Measurements from ENCODE around the gene WDR31.
"Not testable (repeated sequence)": the region's sequence is repeated elsewhere in the genome, so short reads cannot be mapped to it uniquely, and the experiment has no call there.

Gene WDR31

GRCh38 chr9:113340011-113340699 lies at the start of gene WDR31:
WDR31 (minus strand) TSS chr9:113340275; CDS start chr9:113332022, 8,253 bp downstream.
- H3K27me3 Mint-ChIP-seq (ENCODE audit: low read depth) = no peaks in the 10 kb centered on the region
- peak within 1 kb of the TSS; percentile 86 for H3K4me3 Mint-ChIP-seq
- H3K36me3 Mint-ChIP-seq (ENCODE audit: low read depth) = no peaks in the 10 kb centered on the region
- H3K27ac Mint-ChIP-seq = peak within 1 kb of the TSS; percentile 86
- peaks cover 46% of the 10 kb centered on the region for H3K4me1 Mint-ChIP-seq (ENCODE audit: low read depth)
- peaks cover 3% of the 10 kb centered on the region for H3K9me3 Mint-ChIP-seq

- Mint-ChIP-seq H3K4me3 (no peak overlapping the region), H3K27me3 (ENCODE audit: low read depth) (no peaks in the 10 kb centered on the region), H3K9me3 (no peaks in the 10 kb centered on the region), H3K36me3 (ENCODE audit: low read depth) (peaks cover 13% of the 10 kb centered on the region), H3K4me1 (ENCODE audit: low read depth) (no peaks in the 10 kb centered on the region), H3K27ac (no peak overlapping the region)
Measured at GRCh38 chr9:113389451-113389850, 49.4 kb upstream of the WDR31 start.

DNA sequence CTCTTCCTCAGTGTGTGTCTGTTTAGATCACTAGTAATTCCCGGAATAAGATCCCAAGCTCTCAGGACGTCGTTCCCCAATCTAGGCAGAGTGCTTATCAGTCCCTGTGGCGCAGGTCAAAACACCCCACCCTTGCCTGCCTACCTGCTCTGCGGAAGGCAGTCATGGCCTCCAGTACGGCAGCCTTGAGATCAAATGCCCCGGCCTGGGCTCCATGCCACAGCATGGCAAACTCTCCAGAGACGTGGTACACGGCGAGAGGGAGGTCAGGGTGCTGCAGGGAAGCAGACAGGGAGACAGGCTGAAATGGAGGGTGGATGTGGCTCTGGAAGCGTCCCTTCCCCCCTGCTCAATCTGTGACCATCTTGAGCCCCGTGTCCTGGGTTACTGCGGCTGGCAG lies 48.8 kb upstream of the WDR31 start:
- no peaks in the 10 kb centered on the region for H3K4me1 Mint-ChIP-seq (ENCODE audit: low read depth)
- H3K4me3 Mint-ChIP-seq = no peak overlapping the region
- H3K36me3 Mint-ChIP-seq (ENCODE audit: low read depth) = peaks cover 13% of the 10 kb centered on the region
- no peak overlapping the region for H3K27ac Mint-ChIP-seq
- no peaks in the 10 kb centered on the region for H3K27me3 Mint-ChIP-seq (ENCODE audit: low read depth)
- H3K9me3 Mint-ChIP-seq = no peaks in the 10 kb centered on the region

GRCh38 chr9:113387560-113388230 lies 47.6 kb upstream of the WDR31 start:
- no peaks in the 10 kb centered on the region for H3K4me1 Mint-ChIP-seq (ENCODE audit: low read depth)
- H3K27me3 Mint-ChIP-seq (ENCODE audit: low read depth) = no peaks in the 10 kb centered on the region
- H3K27ac Mint-ChIP-seq = no peak overlapping the region
- peaks cover 13% of the 10 kb centered on the region for H3K36me3 Mint-ChIP-seq (ENCODE audit: low read depth)
- no peaks in the 10 kb centered on the region for H3K9me3 Mint-ChIP-seq
- no peak overlapping the region for H3K4me3 Mint-ChIP-seq

DNA sequence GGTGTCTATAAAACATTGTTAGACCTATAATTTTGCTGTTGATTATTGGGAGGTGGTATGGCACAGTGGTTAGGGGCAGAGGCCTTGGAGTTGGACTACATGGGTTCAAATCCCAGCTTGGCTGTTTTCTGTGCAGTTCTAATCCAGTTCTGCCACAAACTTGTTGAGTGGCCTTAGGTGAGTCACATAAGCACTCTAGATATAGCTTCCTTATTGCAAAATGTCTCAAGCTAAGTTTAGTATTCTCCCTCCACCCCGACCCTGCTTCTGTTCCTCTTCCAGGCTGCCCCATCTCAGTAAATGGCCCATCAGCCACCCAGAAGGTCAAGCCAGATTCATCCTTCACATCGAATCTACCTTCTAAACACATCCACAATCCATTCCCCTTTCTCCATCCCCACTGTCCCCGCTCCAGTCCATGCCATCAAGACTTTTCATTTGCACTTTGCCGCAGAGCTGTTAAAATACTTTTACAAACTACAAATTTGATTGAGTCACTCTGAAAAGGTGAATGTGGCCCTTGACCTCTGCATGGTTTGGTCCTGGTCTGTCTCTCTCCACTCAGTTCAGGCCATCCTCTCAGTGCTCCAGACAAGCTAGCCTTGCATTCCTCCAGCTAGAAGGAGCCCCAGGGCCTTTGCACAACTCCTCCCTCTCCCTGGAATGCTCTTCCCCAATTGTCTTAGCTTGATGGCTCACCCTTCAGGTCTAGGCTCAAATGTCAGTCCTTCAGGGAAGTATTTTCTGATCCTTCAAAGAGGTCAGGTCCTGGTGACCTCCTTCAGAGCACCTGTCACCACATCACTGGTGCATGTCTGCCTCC lies 46.7 kb upstream of the WDR31 start:
- Mint-ChIP-seq H3K27me3 (ENCODE audit: low read depth) (no peaks in the 10 kb centered on the region), H3K9me3 (no peaks in the 10 kb centered on the region), H3K4me1 (ENCODE audit: low read depth) (no peaks in the 10 kb centered on the region), H3K36me3 (ENCODE audit: low read depth) (peaks cover 13% of the 10 kb centered on the region), H3K4me3 (no peak overlapping the region), H3K27ac (no peak overlapping the region)

DNA sequence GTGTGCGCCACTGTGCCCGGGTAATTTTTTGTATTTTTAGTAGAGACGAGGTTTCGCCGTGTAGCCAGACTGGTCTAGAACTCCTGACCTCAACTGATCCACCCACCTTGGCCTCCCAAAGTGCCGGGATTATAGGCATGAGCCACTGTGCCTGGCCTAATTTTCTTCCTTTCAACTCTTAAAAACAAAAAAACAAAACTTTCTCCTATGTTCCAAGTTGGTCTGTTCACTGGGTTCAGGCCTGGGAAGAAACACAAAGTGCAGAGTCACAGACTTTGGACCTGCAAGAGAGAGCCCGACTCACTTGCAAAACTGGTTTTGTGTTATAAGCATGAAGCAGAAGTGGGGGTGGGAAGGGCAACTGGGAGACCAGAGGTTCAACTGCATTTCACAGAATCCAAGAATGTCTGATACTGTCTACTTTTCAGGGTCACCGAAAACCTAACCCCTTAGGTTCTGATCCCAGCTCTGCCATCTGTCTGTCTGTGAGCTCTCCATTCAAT lies 41.9 kb upstream of the WDR31 start:
- Mint-ChIP-seq H3K27ac (no peak overlapping the region), H3K4me1 (ENCODE audit: low read depth) (peaks cover 4% of the 10 kb centered on the region), H3K27me3 (ENCODE audit: low read depth) (no peaks in the 10 kb centered on the region), H3K4me3 (no peak overlapping the region), H3K36me3 (ENCODE audit: low read depth) (peaks cover 5% of the 10 kb centered on the region), H3K9me3 (no peaks in the 10 kb centered on the region)

GRCh38 chr9:113381441-113381840 lies 41.4 kb upstream of the WDR31 start:
- not testable (repeated sequence) for H3K4me1 Mint-ChIP-seq (ENCODE audit: low read depth); H3K36me3 Mint-ChIP-seq (ENCODE audit: low read depth); H3K27me3 Mint-ChIP-seq (ENCODE audit: low read depth); H3K9me3 Mint-ChIP-seq; H3K4me3 Mint-ChIP-seq; H3K27ac Mint-ChIP-seq

- H3K9me3 Mint-ChIP-seq = no peaks in the 10 kb centered on the region
- H3K36me3 Mint-ChIP-seq (ENCODE audit: low read depth) = peaks cover 1% of the 10 kb centered on the region
- no peaks in the 10 kb centered on the region for H3K27me3 Mint-ChIP-seq (ENCODE audit: low read depth)
- no peak overlapping the region for H3K4me3 Mint-ChIP-seq
- no peak overlapping the region for H3K27ac Mint-ChIP-seq
- peaks cover 4% of the 10 kb centered on the region for H3K4me1 Mint-ChIP-seq (ENCODE audit: low read depth)
Measured at GRCh38 chr9:113380869-113381378, 40.8 kb upstream of the WDR31 start.

DNA sequence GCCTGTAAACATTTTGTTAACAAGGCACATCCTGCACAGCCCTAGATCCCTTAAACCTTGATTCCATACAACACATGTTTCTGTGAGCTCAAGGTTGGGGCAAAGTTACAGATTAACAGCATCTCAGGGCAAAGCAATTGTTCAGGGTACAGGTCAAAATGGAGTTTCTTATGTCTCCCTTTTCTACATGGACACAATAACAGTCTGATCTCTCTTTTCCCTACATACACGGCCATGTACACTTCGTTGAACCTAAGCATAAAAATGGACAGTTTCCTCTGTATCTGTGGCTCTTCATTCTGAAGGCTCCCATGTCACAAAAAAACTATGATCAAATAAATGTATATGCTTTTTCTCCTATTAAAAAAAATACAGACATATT lies 39.7 kb upstream of the WDR31 start:
- not testable (repeated sequence) for H3K36me3 Mint-ChIP-seq (ENCODE audit: low read depth); H3K9me3 Mint-ChIP-seq; H3K27ac Mint-ChIP-seq; H3K4me3 Mint-ChIP-seq; H3K27me3 Mint-ChIP-seq (ENCODE audit: low read depth)
- H3K4me1 Mint-ChIP-seq (ENCODE audit: low read depth) = peaks cover 14% of the 10 kb centered on the region

DNA sequence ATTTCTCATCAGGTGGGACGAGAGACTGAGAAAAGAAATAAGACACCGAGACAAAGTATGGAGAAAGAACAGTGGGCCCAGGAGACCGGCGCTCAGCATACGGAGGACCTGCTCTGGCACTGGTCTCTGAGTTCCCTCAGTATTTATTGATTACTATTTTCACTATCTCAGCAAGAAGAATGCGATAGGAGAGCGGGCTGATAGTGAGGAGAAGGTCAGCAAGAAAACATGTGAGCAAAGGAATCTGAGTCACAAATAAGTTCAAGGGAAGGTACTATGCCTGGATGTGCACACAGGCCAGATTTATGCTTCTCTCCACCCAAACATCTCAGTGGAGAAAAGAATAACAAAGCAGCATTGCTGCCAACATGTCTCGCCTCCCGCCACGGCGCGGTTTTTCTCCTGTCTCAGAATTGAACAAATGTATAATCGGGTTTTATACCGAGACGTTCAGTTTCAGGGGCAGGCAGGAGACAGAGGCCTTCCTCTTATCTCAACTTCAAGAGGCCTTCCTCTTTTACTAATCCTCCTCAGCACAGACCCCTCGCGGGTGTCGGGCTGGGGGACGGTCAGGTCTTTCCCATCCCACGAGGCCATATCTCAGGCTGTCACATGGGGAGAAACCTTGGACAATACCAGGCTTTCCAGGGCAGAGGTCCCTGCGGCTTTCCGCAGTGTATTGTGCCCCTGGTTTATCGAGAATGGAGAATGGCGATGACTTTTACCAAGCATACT lies 39.2 kb upstream of the WDR31 start:
- H3K4me3 Mint-ChIP-seq; H3K9me3 Mint-ChIP-seq; H3K27ac Mint-ChIP-seq; H3K27me3 Mint-ChIP-seq (ENCODE audit: low read depth); H3K36me3 Mint-ChIP-seq (ENCODE audit: low read depth): not testable (repeated sequence)
- peaks cover 17% of the 10 kb centered on the region for H3K4me1 Mint-ChIP-seq (ENCODE audit: low read depth)

- peaks cover 7% of the 10 kb centered on the region for H3K36me3 Mint-ChIP-seq (ENCODE audit: low read depth)
- H3K27me3 Mint-ChIP-seq (ENCODE audit: low read depth) = no peaks in the 10 kb centered on the region
- H3K9me3 Mint-ChIP-seq = no peaks in the 10 kb centered on the region
Measured at GRCh38 chr9:113376634-113377567, 36.8 kb upstream of the WDR31 start, which contains the start of gene HDHD3. HDHD3 (minus strand) TSS chr9:113376986; CDS start chr9:113374354, 2,632 bp downstream.

DNA sequence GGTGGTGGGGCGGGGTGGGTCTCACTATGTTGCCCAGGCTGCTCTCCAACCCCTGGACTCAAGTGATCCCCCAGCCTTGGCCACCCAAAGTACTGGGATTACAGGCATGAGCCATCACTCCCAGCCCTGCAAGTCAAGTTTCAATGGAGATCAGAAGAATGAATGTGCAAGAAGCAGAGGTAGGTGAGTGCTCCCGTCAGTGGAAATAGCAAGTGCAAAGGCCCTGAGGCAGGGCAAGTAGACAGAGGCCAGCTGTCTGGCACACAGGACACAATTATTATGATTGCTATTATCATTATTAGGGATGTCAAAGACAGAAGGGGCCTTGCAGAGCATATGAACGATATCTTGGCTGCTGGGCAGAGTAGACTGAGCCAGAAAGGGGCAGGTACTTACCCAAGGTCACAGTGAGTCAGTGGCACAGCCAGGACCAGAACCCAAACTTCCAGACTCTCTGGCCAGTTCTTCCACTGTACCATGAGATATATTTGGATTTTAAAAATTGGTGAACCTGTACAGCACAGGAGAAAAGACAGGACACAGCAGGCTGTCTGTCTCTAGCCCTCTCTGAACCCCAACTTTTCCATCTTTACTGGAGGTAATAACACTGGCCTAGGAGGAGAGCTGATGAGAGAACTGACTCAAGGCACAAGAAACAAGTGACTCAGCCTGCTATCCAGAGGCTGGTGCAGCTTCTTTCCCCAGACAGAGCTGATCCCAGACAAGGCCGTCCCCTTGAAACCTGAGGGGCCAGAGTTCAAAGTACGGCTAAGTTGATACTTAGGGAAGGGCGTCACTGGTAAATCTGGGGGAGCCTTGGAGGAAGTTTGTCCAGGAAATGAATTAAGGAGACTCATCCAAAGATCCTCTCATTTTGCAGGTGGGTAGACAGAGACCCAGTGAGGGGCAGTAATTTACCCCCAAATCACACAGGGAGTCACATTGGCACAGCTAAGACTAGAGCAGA lies 35.3 kb upstream of the WDR31 start:
- Mint-ChIP-seq H3K4me1 (ENCODE audit: low read depth) (peaks cover 13% of the 10 kb centered on the region), H3K4me3 (peak overlapping the region; percentile 79), H3K27ac (peak overlapping the region; percentile 68), H3K27me3 (ENCODE audit: low read depth) (no peaks in the 10 kb centered on the region), H3K36me3 (ENCODE audit: low read depth) (peaks cover 7% of the 10 kb centered on the region), H3K9me3 (no peaks in the 10 kb centered on the region)

More at GRCh38 chr9:113376634-113377567, 36.8 kb upstream of the WDR31 start, which contains the start of gene HDHD3:
- peak within 1 kb of the TSS; percentile 73 for H3K27ac Mint-ChIP-seq
- peaks cover 17% of the 10 kb centered on the region for H3K4me1 Mint-ChIP-seq (ENCODE audit: low read depth)
- H3K4me3 Mint-ChIP-seq = peak within 1 kb of the TSS; percentile 90
